BJ (cell line): ENCODE results near the gene SERPINB8. TPM values are rescaled to one million over a fixed set of nuclear protein-coding genes. Genes with fewer than 3 reads are reported as not detected.

Source experiments
- CTCF ChIA-PET: fragments of 350-600 bp; formaldehyde crosslinking; extraction: SDS; loops from one replicate; lab custom pipeline; 2021; ENCODE audit warnings: antibody characterized with exemption, inconsistent platforms; lab: Yijun Ruan, JAX
- POLR2A ChIA-PET: fragments of 300-600 bp; sonication (Branson Sonifier 250); formaldehyde crosslinking; extraction: SDS; loops from one replicate; lab custom pipeline; 2021; ENCODE audit warnings: antibody characterized with exemption; lab: Charles Lee
- DNase-seq: peaks from one replicate; pipeline ENCODE4 v3.0.0-alpha.2; 2011; ENCODE audit warnings: low read depth
- H3K27me3 ChIP-seq: 2 replicates; pipeline ENCODE4 v1.6.0; 2011; ENCODE audit warnings: low read length; ENCODE audit not compliant: control insufficient read depth, insufficient read depth
- H3K36me3 ChIP-seq: 2 replicates; pipeline ENCODE4 v1.5.1; 2011; ENCODE audit warnings: low read length; ENCODE audit not compliant: control insufficient read depth, insufficient read depth
- H3K4me3 ChIP-seq: 2 replicates; pipeline ENCODE4 v1.5.1; 2011; ENCODE audit warnings: low read depth, mild to moderate bottlenecking, control low read depth, low read length
- polyA plus RNA-seq: library from polyadenylated mRNA; depleted of rRNA; stranded (reverse); fragments of >200 nt; gene quantifications from 2 replicates; pipeline ENCODE4 v1.2.3, GENCODE V29; 2011
- TF ChIP-seq, protein P1 (sequence below): IDR thresholded peaks from 2 replicates; pipeline ENCODE4 v1.5.1; 2011; ENCODE audit warnings: low read depth, mild to moderate bottlenecking, control low read depth, inconsistent platforms, low read length, moderate library complexity; ENCODE audit not compliant: insufficient read depth

Gene SERPINB8
- polyA plus RNA-seq, 1 experiment, result 18.4 TPM

DNA sequence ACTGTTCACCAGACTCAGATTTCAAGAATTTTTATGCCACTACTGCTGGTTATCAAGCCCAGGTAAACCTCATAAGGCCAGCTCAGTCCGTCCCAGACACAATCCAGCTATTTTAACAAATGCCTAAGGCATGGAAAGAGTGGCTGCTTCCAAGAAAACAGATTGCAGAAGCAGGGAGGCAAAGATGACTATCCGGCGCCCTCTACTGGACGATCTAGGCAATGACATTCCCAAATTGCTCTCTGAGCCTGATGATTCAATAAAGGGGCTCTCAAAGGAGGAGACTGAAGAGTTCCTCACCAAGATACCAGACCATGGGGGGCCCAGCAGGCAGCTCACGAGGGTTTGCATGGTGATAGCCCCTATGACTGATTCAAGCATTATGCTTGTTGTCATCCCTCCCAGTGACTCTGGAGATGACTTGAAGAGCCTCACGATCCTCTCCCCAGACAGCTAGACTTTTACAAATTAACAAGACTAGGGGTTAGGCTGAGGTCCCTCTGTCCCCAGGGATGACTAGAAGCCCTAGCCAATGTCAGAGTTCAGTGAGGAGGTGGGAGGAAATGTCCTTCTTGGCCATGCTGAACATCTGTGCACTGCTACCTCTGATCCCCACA is 25.0 kb downstream of the SERPINB8 start:
- TF ChIP-seq, protein P1, sequence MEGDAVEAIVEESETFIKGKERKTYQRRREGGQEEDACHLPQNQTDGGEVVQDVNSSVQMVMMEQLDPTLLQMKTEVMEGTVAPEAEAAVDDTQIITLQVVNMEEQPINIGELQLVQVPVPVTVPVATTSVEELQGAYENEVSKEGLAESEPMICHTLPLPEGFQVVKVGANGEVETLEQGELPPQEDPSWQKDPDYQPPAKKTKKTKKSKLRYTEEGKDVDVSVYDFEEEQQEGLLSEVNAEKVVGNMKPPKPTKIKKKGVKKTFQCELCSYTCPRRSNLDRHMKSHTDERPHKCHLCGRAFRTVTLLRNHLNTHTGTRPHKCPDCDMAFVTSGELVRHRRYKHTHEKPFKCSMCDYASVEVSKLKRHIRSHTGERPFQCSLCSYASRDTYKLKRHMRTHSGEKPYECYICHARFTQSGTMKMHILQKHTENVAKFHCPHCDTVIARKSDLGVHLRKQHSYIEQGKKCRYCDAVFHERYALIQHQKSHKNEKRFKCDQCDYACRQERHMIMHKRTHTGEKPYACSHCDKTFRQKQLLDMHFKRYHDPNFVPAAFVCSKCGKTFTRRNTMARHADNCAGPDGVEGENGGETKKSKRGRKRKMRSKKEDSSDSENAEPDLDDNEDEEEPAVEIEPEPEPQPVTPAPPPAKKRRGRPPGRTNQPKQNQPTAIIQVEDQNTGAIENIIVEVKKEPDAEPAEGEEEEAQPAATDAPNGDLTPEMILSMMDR, result peak; percentile 90
- CTCF ChIA-PET, result interaction anchor here (0.7 to 4.4 kb wide), 18 partner anchors 9 to 137 kb away, joined by 3 to 67 read pairs (median 4); partner anchors contain the start of gene SERPINB8
- no peaks in the 10 kb centered on the region for H3K36me3 ChIP-seq

DNA sequence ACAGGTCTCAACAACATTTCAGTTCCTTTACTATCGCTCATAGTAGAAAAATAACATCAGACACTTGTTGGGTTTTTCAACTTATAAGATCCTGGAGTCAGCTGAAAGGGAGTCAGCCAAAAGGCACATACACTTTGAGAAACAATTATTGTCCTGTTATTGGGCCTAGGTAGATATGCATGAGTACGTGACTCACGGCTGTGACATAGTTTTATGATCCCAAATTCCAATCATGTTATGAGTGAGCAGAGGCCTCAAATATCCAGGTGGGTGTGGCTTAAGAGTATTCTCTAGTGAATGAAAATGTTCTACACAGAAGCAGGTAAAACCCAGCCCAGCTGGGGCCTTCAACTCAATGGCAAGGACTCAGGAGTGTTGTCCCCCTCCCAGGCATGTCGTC is 27.2 kb downstream of the SERPINB8 start:
- ChIA-PET CTCF (interaction anchor here (1.1 to 4.4 kb wide), 5 partner anchors 11 to 62 kb away, joined by 3 to 67 read pairs (median 30); no protein-coding TSS in a partner anchor), POLR2A (no interaction called here)
- H3K4me3 ChIP-seq, result no peak overlapping the region
- DNase-seq, result no peak
- H3K36me3 ChIP-seq, result no peaks in the 10 kb centered on the region
- 0 out of 2 replicates have a peak, but pooled peaks cover 1% of the 10 kb centered on the region for H3K27me3 ChIP-seq
- TF ChIP-seq, protein P1, result no peak

More for the DNA sequence above, 25.0 kb downstream of the SERPINB8 start:
- H3K4me3 ChIP-seq, result no peak overlapping the region
- DNase-seq, result peak; percentile 14
- POLR2A ChIA-PET, result interaction anchor here (1.0 kb wide), 1 partner anchor 24 kb away, joined by 4 read pairs; no protein-coding TSS in a partner anchor
- no peaks in the 10 kb centered on the region for H3K27me3 ChIP-seq

DNA sequence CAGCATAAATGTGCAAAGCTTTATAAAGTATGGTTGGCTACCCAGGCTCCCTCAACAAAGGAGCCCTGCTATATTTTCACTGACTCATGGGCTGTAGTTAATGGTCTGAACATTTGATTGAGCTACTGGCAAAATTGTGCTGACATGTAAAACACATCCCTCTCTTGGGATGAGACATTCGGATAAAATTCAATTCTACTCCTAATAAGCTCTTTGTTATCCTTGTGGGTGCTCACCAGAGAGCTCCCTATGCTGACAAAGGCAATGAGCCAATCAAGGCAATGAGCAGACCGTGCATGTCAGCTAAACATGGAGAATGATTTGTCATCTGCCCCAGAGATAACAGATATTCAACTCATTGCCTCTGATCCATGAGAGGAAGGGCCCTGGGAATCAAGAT is 27.7 kb downstream of the SERPINB8 start:
- POLR2A ChIA-PET, result interaction anchor here (0.7 kb wide), 1 partner anchor 1471 kb away, joined by 3 read pairs; no protein-coding TSS in a partner anchor
- Histone ChIP-seq H3K36me3 (no peaks in the 10 kb centered on the region), H3K4me3 (no peak overlapping the region), H3K27me3 (0 out of 2 replicates have a peak, but pooled peaks cover 1% of the 10 kb centered on the region)
- CTCF ChIA-PET, result interaction anchor here (1.1 to 4.4 kb wide), 2 partner anchors 11 to 35 kb away, joined by 6 to 48 read pairs; no protein-coding TSS in a partner anchor
- no peak for DNase-seq
- TF ChIP-seq, protein P1, result no peak

DNA sequence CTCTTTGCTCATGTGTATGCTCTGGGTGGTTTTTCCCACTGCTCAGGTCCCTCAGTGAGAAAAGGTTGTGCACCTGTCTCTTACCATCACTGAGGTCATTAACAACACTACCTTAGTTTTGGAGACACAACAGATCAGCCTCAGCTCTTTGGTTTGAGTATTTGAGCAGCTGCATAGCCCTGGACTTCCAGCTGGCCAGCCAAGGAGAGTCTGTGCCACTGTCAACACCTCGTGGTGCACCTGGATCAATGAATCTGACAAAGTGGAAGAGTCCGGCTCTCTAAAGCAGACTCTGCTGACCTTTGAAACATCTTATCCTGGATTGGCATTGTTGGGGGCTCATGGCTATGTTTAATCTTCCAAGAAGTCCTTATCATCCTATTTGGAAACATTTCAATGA is 30.0 kb downstream of the SERPINB8 start:
- TF ChIP-seq, protein P1, result no peak
- ChIA-PET POLR2A (no interaction called here), CTCF (interaction anchor here (0.9 to 1.2 kb wide), 4 partner anchors 12 to 37 kb away, joined by 3 read pairs; no protein-coding TSS in a partner anchor)
- no peaks in the 10 kb centered on the region for H3K36me3 ChIP-seq
- DNase-seq, result no peak
- 0 out of 2 replicates have a peak, but pooled peaks cover 1% of the 10 kb centered on the region for H3K27me3 ChIP-seq
- no peak overlapping the region for H3K4me3 ChIP-seq

DNA sequence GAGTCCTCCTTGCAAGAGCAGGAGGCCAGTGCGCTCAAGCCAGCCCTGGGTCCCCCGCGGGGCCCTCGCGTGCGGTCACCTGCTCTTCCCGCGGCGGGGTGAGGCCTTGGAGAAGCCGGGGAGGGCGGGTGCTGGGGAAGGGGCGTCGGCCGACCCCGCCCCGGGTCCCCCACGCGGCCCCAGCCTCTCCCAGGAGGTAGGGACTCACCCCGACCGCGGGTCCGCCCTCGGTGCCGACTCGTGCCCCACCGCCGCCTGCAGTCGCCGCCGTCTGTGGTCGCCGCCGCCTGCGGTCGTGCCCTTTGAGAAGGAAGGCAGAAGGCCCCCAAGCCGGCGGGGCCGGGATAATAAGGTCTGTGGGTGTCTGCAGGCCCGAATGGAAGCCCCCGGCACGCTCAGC is 32.7 kb downstream of the SERPINB8 start:
- no peak overlapping the region for H3K4me3 ChIP-seq
- ChIA-PET CTCF (no interaction called here), POLR2A (no interaction called here)
- no peaks in the 10 kb centered on the region for H3K36me3 ChIP-seq
- 0 out of 2 replicates have a peak, but pooled peaks cover 1% of the 10 kb centered on the region for H3K27me3 ChIP-seq
- TF ChIP-seq, protein P1, result no peak
- DNase-seq, result no peak
